Measurements from ENCODE around the gene PHACTR2. TPM values are rescaled to one million over a fixed set of nuclear protein-coding genes. Genes with fewer than 3 reads are reported as not detected.

The PHACTR2 gene
- total and polyA plus RNA-seq, 2 of the 13 experiments (the other 11 are each of a cell fraction or from before 2014, with no cell fraction given), result 11.3 to 28.2 TPM

DNA sequence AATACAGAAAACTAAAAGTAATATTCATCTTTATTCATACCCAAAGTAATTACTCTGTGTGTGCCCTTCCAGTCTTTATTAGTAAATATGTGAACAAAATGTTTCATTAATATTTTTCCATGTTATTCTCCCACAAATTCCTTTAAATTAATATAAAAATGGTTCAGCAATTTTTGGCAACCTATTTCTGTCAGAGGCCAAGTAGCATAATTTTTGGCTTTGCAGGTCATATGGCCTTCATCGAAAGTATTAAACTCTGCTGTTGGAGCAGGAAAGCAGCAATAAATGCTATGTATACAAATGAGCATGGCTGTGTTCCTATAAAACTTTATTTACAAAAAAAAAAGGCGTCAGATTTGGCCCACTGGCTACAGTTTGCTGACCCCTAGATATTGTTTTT, 202.6 kb downstream of the PHACTR2 start:
- H3K27ac ChIP-seq (ENCODE audit: extremely low read length, insufficient read depth, low read length), result no peak overlapping the region
- FAIRE-seq (no peak), DNase-seq (ENCODE audit: low spot score) (no peak), ATAC-seq (no peak)
- intact Hi-C loops (cut with micrococcal nuclease; ENCODE audit: unreplicated experiment), result no loop called here
- BruUV-seq (replicated peaks), result no TSS peak
- H3K36me3 ChIP-seq (replicated peaks in 1 of 2; ENCODE audit: control insufficient read depth in 1 of 2, insufficient read depth in 2 of 2, low read length in 2 of 2), result no peaks in the 10 kb centered on the region
- no peak overlapping the region for H3K4me3 ChIP-seq (replicated peaks in 1 of 3; ENCODE audit: insufficient read depth in 1 of 3, low read depth in 2 of 3, low read length in 3 of 3)
- WGBS (ENCODE audit: low lambda C conversion rate), result 8% methylated on average over 2 of the region's 2 CpGs
- H3K9ac ChIP-seq (ENCODE audit: insufficient read depth, low read depth, low read length), result no peak overlapping the region
- no peaks in the 10 kb centered on the region for H3K79me2 ChIP-seq (ENCODE audit: insufficient read depth, low read length)
- no peaks in the 10 kb centered on the region; a peak in 1 of 5 replicates for H3K27me3 ChIP-seq (ENCODE audit: control insufficient read depth in 1 of 2, insufficient read depth in 2 of 2, low read length in 2 of 2)
- in situ Hi-C loops (cut with HindIII; ENCODE audit: extremely low pct_ligation_motif_present, low pct_unique_long_range_greater_than_20kb), result no loop called here
- no peak overlapping the region for H2AFZ ChIP-seq (ENCODE audit: low read length)
- H3K9me3 ChIP-seq (ENCODE audit: low read length), result peaks cover 9% of the 10 kb centered on the region
- H3K4me2 ChIP-seq (ENCODE audit: low read depth, low read length), result no peak overlapping the region
- ChIA-PET POLR2A (no interaction called here), CTCF (ENCODE audit: low intra/inter-chr PET ratio, low total read pairs) (no interaction called here)
- no peaks in the 10 kb centered on the region for H4K20me1 ChIP-seq (ENCODE audit: insufficient read depth, low read length)
- no peaks in the 10 kb centered on the region for H3K4me1 ChIP-seq (ENCODE audit: insufficient read depth, low read length)
- TF ChIP-seq ZNF546 (CRISPR knock-in tag; conservative IDR thresholded peaks at IDR 0.05) (no peak), CREB1 (IDR thresholded peaks at IDR 0.05) (no peak), CREB1 (CRISPR knock-in tag; IDR thresholded peaks at IDR 0.05) (no peak), ZNF563 (CRISPR knock-in tag; IDR thresholded peaks at IDR 0.05) (no peak), ZIK1 (CRISPR knock-in tag; IDR thresholded peaks at IDR 0.05; ENCODE audit: borderline replicate concordance, low read depth) (no peak), ZNF446 (CRISPR knock-in tag; IDR thresholded peaks at IDR 0.05) (no peak), EP300 (IDR thresholded peaks at IDR 0.05; ENCODE audit: low read depth in 2 of 2, low read length in 2 of 2) (no peak), EP300 (CRISPR knock-in tag; IDR thresholded peaks at IDR 0.05; ENCODE audit: borderline replicate concordance) (no peak), ATF1 (CRISPR knock-in tag; IDR thresholded peaks at IDR 0.05) (no peak), ATM (IDR thresholded peaks at IDR 0.05; ENCODE audit: borderline replicate concordance) (no peak), ZNF225 (CRISPR knock-in tag; IDR thresholded peaks at IDR 0.05) (no peak), REXO4 (CRISPR knock-in tag; IDR thresholded peaks at IDR 0.05; ENCODE audit: borderline replicate concordance) (no peak), FOSL2 (CRISPR knock-in tag; IDR thresholded peaks at IDR 0.05) (no peak), ZNF207 (IDR thresholded peaks at IDR 0.05; ENCODE audit: borderline replicate concordance) (no peak), ZNF264 (CRISPR knock-in tag; IDR thresholded peaks at IDR 0.05) (no peak), ZNF558 (CRISPR knock-in tag; IDR thresholded peaks at IDR 0.05; ENCODE audit: borderline replicate concordance) (no peak)
- TF ChIP-seq, protein P1, sequence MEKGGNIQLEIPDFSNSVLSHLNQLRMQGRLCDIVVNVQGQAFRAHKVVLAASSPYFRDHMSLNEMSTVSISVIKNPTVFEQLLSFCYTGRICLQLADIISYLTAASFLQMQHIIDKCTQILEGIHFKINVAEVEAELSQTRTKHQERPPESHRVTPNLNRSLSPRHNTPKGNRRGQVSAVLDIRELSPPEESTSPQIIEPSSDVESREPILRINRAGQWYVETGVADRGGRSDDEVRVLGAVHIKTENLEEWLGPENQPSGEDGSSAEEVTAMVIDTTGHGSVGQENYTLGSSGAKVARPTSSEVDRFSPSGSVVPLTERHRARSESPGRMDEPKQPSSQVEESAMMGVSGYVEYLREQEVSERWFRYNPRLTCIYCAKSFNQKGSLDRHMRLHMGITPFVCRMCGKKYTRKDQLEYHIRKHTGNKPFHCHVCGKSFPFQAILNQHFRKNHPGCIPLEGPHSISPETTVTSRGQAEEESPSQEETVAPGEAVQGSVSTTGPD (CRISPR knock-in tag; IDR thresholded peaks at IDR 0.05), result no peak

Small RNAs within 50 kb of the gene (small RNA-seq; reads per million reads assigned to genes)
- gene ZC2HC1B (ENCODE audit: insufficient read depth in 2 of 3, insufficient read length in 3 of 3, low read depth in 2 of 3, low replicate concordance in 1 of 3), result 0 reads per million in 3 experiments

Other genes with a start within 250 kb of the PHACTR2 start
- gene ADAT2, start 227.3 kb upstream of the PHACTR2 start, total RNA-seq (2016; rRNA removed; fragmentation: Illumina TruSeq; extraction: Trizol), result 15.0 and 18.3 TPM in 2 replicates
- 8.6 and 10.5 TPM in 2 replicates for gene ADAT2, start 227.3 kb upstream of the PHACTR2 start, polyA plus RNA-seq (2011; rRNA removed)
- 40.8 and 50.5 TPM in 2 replicates for gene PEX3, start 227.2 kb upstream of the PHACTR2 start, total RNA-seq (2016; rRNA removed; fragmentation: Illumina TruSeq; extraction: Trizol)
- gene PEX3, start 227.2 kb upstream of the PHACTR2 start, polyA plus RNA-seq (2011; rRNA removed), result 23.8 and 30.9 TPM in 2 replicates
- gene FUCA2, start 166.2 kb upstream of the PHACTR2 start, total RNA-seq (2016; rRNA removed; fragmentation: Illumina TruSeq; extraction: Trizol), result 60.9 and 144 TPM in 2 replicates
- 63.3 and 87.4 TPM in 2 replicates for gene FUCA2, start 166.2 kb upstream of the PHACTR2 start, polyA plus RNA-seq (2011; rRNA removed)
- gene LTV1, start 165.4 kb downstream of the PHACTR2 start, total RNA-seq (2016; rRNA removed; fragmentation: Illumina TruSeq; extraction: Trizol), result 85.8 and 122 TPM in 2 replicates
- 15.9 and 21.1 TPM in 2 replicates for gene LTV1, start 165.4 kb downstream of the PHACTR2 start, polyA plus RNA-seq (2011; rRNA removed)
- not detected in 2 replicates for gene ZC2HC1B, start 186.5 kb downstream of the PHACTR2 start, total RNA-seq (2016; rRNA removed; fragmentation: Illumina TruSeq; extraction: Trizol)
- gene ZC2HC1B, start 186.5 kb downstream of the PHACTR2 start, polyA plus RNA-seq (2011; rRNA removed), result not detected in 2 replicates

Measured in HepG2 (cell line).